Natural killer cell (primary cell): Measurements from ENCODE around the gene COL5A1. TPM values are rescaled to one million over a fixed set of nuclear protein-coding genes. Genes with fewer than 3 reads are reported as not detected.

Experiments used
- ATAC-seq, 3 donors: fragments of 150-1000 bp in 2 of 3; fragments of 200-7000 bp in 1 of 3; cut with Tn5 transposase; 1 replicate in 1 of 3; 2 replicates in 2 of 3; pipeline ENCODE4 v1.10.0; 2021; ENCODE audit warnings: mild to moderate bottlenecking in 2 of 3, moderate library complexity in 2 of 3
- DNase-seq, 2 donors: peaks; one replicate each; pipeline versions ENCODE4 v3.0.0 to v3.0.0-alpha.2; 2013 to 2021; ENCODE audit warnings: mixed read lengths in 1 of 2
- H3K27ac ChIP-seq: one replicate; pipeline ENCODE4 v1.5.1; 2013; ENCODE audit warnings: mild to moderate bottlenecking, low read length
- H3K27me3 ChIP-seq: one replicate; pipeline ENCODE4 v1.6.1; 2013; ENCODE audit warnings: low read length; ENCODE audit not compliant: control insufficient read depth, insufficient read depth
- H3K36me3 ChIP-seq: one replicate; pipeline ENCODE4 v1.6.1; 2013; ENCODE audit warnings: low read length; ENCODE audit not compliant: control insufficient read depth, insufficient read depth
- H3K4me1 ChIP-seq: one replicate; pipeline ENCODE4 v1.6.1; 2013; ENCODE audit warnings: low read length; ENCODE audit not compliant: control insufficient read depth, insufficient read depth
- H3K4me3 ChIP-seq: one replicate; pipeline ENCODE4 v1.5.1; 2013; ENCODE audit warnings: low read length
- H3K9me3 ChIP-seq: one replicate; pipeline ENCODE4 v1.6.1; 2013; ENCODE audit warnings: low read length; ENCODE audit not compliant: control insufficient read depth, insufficient read depth
- H3K27ac Mint-ChIP-seq, 2 donors: one replicate each; pipeline ENCODE4 v1.8.0; 2022; ENCODE audit warnings: mild to moderate bottlenecking in 2 of 2, mixed read lengths in 2 of 2, moderate library complexity in 1 of 2
- H3K27me3 Mint-ChIP-seq, 2 donors: one replicate each; pipeline ENCODE4 v1.8.0; 2022; ENCODE audit warnings: low read depth in 2 of 2, mixed read lengths in 2 of 2
- H3K36me3 Mint-ChIP-seq: one replicate; pipeline ENCODE4 v1.8.0; 2022; ENCODE audit warnings: mixed read lengths
- H3K4me1 Mint-ChIP-seq, 2 donors: one replicate each; pipeline ENCODE4 v1.8.0; 2022; ENCODE audit warnings: mixed read lengths in 2 of 2
- H3K4me3 Mint-ChIP-seq: one replicate; pipeline ENCODE4 v1.8.0; 2022; ENCODE audit warnings: mild to moderate bottlenecking, moderate library complexity, mixed read lengths
- H3K9me3 Mint-ChIP-seq, 2 donors: one replicate each; pipeline ENCODE4 v1.8.0; 2022; ENCODE audit warnings: mixed read lengths in 2 of 2
- WGBS: methylation state at CpG from one replicate; pipeline ENCODE4 v1.1.7; 2013; ENCODE audit warnings: missing lambda C conversion rate; ENCODE audit not compliant: insufficient coverage; 5-methylcytosine and 5-hydroxymethylcytosine counted together
- intact Hi-C: fragments of 100-400 bp; cut with micrococcal nuclease; formaldehyde crosslinking; loops from one replicate; pipeline ENCODE4 v1.14.2; 2022
- total RNA-seq, 4 donors: library from RNA; stranded (reverse); fragments of 120-200 nt in 1 of 4; gene quantifications; one replicate each; pipeline versions ENCODE4 v1.2.3 to v1.2.4, GENCODE V29; 2013 to 2022
- TF ChIP-seq, protein P1 (sequence below): fragments of 200-600 bp; IDR thresholded peaks from one replicate; pipeline ENCODE4 v1.8.0; 2022; ENCODE audit warnings: antibody characterized with exemption

Gene COL5A1
- total RNA-seq, 3 donors from 2014 or later (not counting 1 experiment from before 2014, with no cell fraction given): 0.11 to 0.28 (median 0.23) TPM

GRCh38 chr9:134744385-134745295 is 103.0 kb downstream of the COL5A1 start:
- Mint-ChIP-seq H3K27ac (no peak overlapping the region), H3K9me3 (no peaks in the 10 kb centered on the region), H3K27me3 (no peaks in the 10 kb centered on the region), H3K4me3 (no peak overlapping the region), H3K36me3 (no peaks in the 10 kb centered on the region), H3K4me1 (no peaks in the 10 kb centered on the region)
- TF ChIP-seq, protein P1, sequence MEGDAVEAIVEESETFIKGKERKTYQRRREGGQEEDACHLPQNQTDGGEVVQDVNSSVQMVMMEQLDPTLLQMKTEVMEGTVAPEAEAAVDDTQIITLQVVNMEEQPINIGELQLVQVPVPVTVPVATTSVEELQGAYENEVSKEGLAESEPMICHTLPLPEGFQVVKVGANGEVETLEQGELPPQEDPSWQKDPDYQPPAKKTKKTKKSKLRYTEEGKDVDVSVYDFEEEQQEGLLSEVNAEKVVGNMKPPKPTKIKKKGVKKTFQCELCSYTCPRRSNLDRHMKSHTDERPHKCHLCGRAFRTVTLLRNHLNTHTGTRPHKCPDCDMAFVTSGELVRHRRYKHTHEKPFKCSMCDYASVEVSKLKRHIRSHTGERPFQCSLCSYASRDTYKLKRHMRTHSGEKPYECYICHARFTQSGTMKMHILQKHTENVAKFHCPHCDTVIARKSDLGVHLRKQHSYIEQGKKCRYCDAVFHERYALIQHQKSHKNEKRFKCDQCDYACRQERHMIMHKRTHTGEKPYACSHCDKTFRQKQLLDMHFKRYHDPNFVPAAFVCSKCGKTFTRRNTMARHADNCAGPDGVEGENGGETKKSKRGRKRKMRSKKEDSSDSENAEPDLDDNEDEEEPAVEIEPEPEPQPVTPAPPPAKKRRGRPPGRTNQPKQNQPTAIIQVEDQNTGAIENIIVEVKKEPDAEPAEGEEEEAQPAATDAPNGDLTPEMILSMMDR: no peak
- Histone ChIP-seq H3K9me3 (peaks cover 7% of the 10 kb centered on the region), H3K27ac (no peak overlapping the region), H3K4me1 (no peaks in the 10 kb centered on the region), H3K27me3 (no peaks in the 10 kb centered on the region), H3K36me3 (no peaks in the 10 kb centered on the region), H3K4me3 (no peak overlapping the region)
- intact Hi-C loops: no loop called here
- DNase-seq (no peak), ATAC-seq (no peak)
- 96% methylated on average over 16 of the region's 16 CpGs for WGBS

DNA sequence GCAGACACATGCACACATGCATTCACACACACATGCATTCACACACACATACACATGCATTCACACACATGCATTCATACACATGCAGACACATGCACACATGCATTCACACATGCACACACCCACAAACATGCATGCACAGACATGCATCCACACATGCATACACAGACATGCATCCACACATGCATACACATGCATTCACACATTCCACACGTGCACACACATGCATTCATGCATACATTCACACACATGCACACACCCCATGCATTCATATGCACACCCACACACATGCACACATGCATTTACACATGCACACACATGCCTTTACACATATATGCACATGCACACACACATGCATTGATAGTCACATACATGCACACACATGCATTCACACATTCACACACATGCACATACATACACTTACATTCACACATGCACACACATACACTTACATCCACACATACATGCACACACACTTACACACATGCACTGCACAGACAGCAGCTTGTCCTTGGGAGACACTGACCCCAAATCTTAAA is 106.4 kb downstream of the COL5A1 start:
- H3K4me3 ChIP-seq: no peak overlapping the region
- DNase-seq (no peak), ATAC-seq (no peak)
- Mint-ChIP-seq H3K27ac (no peak overlapping the region), H3K36me3 (no peaks in the 10 kb centered on the region), H3K4me1 (no peaks in the 10 kb centered on the region), H3K9me3 (no peaks in the 10 kb centered on the region), H3K27me3 (no peaks in the 10 kb centered on the region), H3K4me3 (no peak overlapping the region)
- TF ChIP-seq, protein P1: no peak
- H3K4me1 ChIP-seq: no peaks in the 10 kb centered on the region
- intact Hi-C loops: no loop called here
- peaks cover 7% of the 10 kb centered on the region for H3K9me3 ChIP-seq
- no peaks in the 10 kb centered on the region for H3K27me3 ChIP-seq
- 78% methylated on average over 1 of the region's 1 CpG for WGBS
- no peaks in the 10 kb centered on the region for H3K36me3 ChIP-seq
- H3K27ac ChIP-seq: no peak overlapping the region

DNA sequence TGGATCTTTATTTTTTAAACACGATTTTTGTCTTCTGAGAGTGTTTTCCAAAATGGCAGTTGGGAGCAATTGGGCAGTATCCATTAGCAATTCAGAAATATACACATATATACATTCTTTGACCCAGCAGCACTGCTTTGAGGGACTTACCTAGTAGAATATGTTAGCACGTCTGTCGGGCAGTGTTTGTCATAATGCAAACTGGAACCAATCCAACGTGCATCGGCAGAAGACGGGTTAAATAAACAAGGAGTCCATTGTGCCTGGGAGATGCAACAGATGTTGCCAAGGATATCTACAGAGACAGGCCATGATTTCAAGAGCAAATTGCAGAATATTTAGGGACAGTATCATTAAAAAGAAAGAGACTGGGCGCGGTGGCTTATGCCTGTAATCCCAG is 107.0 kb downstream of the COL5A1 start:
- 96% methylated on average over 8 of the region's 8 CpGs for WGBS
- H3K9me3 Mint-ChIP-seq: no peaks in the 10 kb centered on the region
- no peak overlapping the region for H3K27ac Mint-ChIP-seq
- Histone ChIP-seq H3K9me3 (peaks cover 7% of the 10 kb centered on the region), H3K4me1 (no peaks in the 10 kb centered on the region), H3K4me3 (no peak overlapping the region), H3K27ac (no peak overlapping the region), H3K27me3 (no peaks in the 10 kb centered on the region), H3K36me3 (no peaks in the 10 kb centered on the region)
- H3K4me3 Mint-ChIP-seq: no peak overlapping the region
- no peaks in the 10 kb centered on the region for H3K4me1 Mint-ChIP-seq
- H3K36me3 Mint-ChIP-seq: no peaks in the 10 kb centered on the region
- ATAC-seq (no peak), DNase-seq (no peak)
- intact Hi-C loops: no loop called here
- H3K27me3 Mint-ChIP-seq: no peaks in the 10 kb centered on the region
- TF ChIP-seq, protein P1: no peak
